Measurements from ENCODE around the gene FOXI2.
A peak's percentile ranks its signal among the peaks of the same experiment; 100 is the strongest.

Gene FOXI2

DNA sequence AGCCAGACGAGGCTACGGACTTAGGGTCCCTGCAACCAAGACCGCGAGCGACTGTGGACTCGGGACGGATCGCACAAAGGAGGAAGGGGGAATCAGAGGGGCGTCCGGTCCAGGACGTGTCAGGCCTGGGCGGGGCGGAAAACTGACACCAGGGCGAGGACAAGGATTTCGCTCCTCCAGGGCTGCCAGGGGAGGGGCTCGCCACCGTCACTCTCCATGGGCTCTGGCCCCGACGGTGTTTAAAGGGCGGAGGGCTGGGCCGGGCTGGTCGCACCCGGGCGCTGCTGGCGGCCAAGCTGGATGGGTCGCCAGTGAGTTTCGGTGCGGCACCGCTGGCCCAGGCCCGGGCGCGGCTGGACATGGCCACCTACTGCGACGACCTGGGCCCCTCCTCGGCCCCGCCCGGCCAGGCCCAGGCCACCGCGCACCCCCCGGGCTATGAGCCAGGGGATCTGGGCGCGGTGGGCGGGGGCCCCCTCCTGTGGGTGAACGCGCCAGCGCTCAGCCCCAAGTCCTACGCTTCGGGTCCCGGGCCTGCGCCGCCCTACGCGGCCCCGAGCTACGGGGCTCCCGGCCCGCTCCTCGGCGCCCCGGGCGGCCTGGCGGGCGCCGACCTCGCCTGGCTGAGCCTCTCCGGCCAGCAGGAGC, at the start of gene FOXI2:
FOXI2 (plus strand) TSS at position 271 of the 648 bp plus-strand sequence; CDS start at position 360, 89 bp downstream.
- TF ChIP-seq, protein P1, sequence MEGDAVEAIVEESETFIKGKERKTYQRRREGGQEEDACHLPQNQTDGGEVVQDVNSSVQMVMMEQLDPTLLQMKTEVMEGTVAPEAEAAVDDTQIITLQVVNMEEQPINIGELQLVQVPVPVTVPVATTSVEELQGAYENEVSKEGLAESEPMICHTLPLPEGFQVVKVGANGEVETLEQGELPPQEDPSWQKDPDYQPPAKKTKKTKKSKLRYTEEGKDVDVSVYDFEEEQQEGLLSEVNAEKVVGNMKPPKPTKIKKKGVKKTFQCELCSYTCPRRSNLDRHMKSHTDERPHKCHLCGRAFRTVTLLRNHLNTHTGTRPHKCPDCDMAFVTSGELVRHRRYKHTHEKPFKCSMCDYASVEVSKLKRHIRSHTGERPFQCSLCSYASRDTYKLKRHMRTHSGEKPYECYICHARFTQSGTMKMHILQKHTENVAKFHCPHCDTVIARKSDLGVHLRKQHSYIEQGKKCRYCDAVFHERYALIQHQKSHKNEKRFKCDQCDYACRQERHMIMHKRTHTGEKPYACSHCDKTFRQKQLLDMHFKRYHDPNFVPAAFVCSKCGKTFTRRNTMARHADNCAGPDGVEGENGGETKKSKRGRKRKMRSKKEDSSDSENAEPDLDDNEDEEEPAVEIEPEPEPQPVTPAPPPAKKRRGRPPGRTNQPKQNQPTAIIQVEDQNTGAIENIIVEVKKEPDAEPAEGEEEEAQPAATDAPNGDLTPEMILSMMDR (IDR thresholded peaks at IDR 0.05; ENCODE audit: low read depth, low read length): no peak
- H3K4me3 ChIP-seq (ENCODE audit: low read depth, low read length): no peak within 1 kb of the TSS
- in situ Hi-C loops (cut with HindIII; ENCODE audit: low sequenced_read_pairs): no loop called here
- DNase-seq (ENCODE audit: low read depth, low spot score): no peak

DNA sequence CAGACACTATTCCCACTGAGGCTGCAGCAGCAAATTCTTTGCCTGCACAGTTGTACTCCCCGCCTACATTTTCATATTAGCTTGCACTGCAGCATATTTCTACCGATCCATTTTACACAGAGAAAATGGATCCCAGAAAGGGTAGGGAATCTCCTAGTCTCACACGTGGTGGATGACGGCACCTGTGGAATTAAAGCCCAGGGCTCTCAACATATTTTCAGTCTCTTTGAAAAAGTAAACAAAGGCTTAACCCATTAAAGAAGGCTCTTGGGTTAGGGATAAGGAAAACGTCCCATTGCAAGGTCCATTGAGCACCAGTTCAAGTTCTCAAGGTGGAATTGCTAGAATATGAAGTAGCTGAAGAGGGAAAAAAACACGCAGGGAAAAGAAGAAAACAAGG, 49.4 kb upstream of the FOXI2 start:
- TF ChIP-seq, protein P1 (IDR thresholded peaks at IDR 0.05; ENCODE audit: low read depth, low read length): no peak
- no peak for DNase-seq (ENCODE audit: low read depth, low spot score)
- in situ Hi-C loops (cut with HindIII; ENCODE audit: low sequenced_read_pairs): no loop called here
- H3K4me3 ChIP-seq (ENCODE audit: low read depth, low read length): no peak overlapping the region

DNA sequence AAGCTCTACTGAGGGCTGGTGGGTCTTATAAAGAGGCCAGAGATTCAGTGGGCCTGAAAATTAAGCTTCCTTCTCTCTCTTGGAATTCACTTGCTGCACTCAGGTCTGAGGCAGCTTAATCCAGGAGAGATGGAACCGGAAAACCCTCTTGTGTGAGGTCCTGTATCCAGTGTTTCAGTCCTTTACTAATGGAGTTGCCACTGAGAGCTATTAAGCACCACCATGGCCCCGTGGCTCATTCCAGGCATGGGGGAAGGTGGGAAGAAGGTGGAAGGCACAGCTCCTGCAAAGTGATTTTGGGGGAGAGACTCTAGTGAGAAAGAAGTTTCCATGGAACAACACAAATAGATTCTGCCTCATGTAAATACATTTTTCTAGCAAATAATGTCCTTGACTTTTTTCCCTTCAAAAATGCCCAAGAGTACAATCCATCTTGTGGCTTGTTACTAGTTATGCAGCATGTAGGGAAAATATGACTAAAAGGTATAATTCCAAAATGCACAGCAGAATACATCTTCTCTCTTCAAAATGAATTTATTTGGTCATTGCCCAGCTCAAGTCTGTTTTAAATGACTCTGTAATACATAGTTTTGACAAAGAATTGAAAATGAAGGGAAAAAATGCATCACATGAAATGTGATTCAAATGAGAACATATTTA, 46.7 kb upstream of the FOXI2 start:
- in situ Hi-C loops (cut with HindIII; ENCODE audit: low sequenced_read_pairs): no loop called here
- no peak for DNase-seq (ENCODE audit: low read depth, low spot score)
- no peak overlapping the region for H3K4me3 ChIP-seq (ENCODE audit: low read depth, low read length)
- TF ChIP-seq, protein P1 (IDR thresholded peaks at IDR 0.05; ENCODE audit: low read depth, low read length): no peak

DNA sequence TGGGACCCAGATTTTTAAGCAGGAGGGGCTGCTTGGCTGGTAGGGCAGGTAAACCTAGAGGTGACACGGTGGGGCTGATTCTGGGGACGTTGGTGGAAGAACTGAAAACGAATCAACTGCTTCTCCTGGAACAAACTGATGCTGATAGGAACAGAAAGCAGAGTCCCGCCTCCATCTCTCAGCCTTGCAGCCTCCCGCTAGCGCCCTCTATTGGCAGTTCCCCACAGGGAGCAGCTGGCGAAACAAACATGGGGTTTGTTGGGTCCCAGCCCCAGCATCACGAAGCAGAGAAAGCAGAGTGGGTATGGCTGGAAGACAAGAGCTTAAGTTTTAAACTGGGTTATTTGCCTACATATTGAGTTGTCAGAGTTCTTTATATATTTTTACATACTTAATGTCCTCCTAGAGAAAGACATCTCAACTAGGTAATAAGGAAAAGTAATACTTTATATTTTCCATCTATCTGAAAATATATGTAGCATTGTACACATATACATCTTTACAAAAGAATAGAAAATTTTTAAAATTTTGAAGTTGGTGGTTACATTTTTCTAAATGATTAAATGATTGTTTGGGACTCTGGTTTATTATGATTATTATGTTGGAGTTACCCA, 42.3 kb upstream of the FOXI2 start:
- in situ Hi-C loops (cut with HindIII; ENCODE audit: low sequenced_read_pairs): no loop called here
- H3K4me3 ChIP-seq (ENCODE audit: low read depth, low read length): no peak overlapping the region
- TF ChIP-seq, protein P1 (IDR thresholded peaks at IDR 0.05; ENCODE audit: low read depth, low read length): peak; percentile 33
- no peak for DNase-seq (ENCODE audit: low read depth, low spot score)

DNA sequence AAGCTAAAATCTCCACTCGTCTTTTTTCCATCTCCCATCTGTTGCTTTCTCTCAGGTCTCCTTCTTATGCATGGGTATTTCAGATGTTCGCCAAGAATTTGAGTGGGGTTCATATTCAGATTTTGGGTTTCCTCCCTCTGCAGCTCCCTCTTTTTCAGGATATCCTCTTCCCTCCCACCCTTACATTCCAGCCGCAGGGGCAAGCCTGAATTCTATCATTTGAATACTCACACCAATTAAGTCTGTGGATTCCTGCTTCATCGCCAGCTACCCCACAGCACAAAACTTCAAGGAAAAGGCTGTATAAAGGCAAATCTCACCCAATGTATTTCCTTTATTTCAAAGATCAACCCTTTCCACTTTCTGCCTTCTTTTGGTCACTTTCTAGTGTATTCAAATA, 41.6 kb upstream of the FOXI2 start:
- in situ Hi-C loops (cut with HindIII; ENCODE audit: low sequenced_read_pairs): no loop called here
- no peak for DNase-seq (ENCODE audit: low read depth, low spot score)
- H3K4me3 ChIP-seq (ENCODE audit: low read depth, low read length): no peak overlapping the region
- TF ChIP-seq, protein P1 (IDR thresholded peaks at IDR 0.05; ENCODE audit: low read depth, low read length): no peak

DNA sequence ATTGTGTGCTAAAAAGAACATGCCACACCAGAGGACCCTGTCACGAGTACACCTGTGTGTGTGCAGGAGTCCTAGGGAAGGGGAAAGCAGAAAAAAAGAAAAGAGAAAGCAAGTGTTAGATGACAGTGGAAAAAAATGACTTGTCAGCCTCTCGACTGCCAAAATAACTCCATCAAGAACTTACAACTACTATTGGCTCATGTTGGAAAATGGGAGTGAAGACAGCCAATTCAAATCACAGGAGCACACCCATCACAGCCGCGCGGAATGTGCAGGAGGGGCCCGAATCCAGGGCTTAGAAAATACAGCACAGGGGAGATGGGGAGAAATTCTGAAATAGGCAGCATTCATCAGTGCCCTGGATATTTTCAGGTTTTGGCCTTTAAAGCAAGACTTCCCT, 38.1 kb upstream of the FOXI2 start:
- in situ Hi-C loops (cut with HindIII; ENCODE audit: low sequenced_read_pairs): no loop called here
- no peak for DNase-seq (ENCODE audit: low read depth, low spot score)
- H3K4me3 ChIP-seq (ENCODE audit: low read depth, low read length): no peak overlapping the region
- TF ChIP-seq, protein P1 (IDR thresholded peaks at IDR 0.05; ENCODE audit: low read depth, low read length): no peak

All from astrocyte of the spinal cord (primary cell).